GM18861 (cell line): ENCODE measurements around the gene SOX14.

ENCODE experiments used
- ATAC-seq: cut with Tn5 transposase; IDR thresholded peaks from one replicate; pipeline ENCODE4 v1.9.1; 2021; ENCODE audit not compliant: unreplicated experiment

Gene SOX14

GRCh38 chr3:137764001-137764433, at the start of gene SOX14:
Gene SOX14, plus strand, starts transcription at chr3:137764315. Its CDS starts 470 bp downstream, at chr3:137764785.
- no peak for ATAC-seq

GRCh38 chr3:137714551-137714950, 49.6 kb upstream of the SOX14 start:
- ATAC-seq, result no peak

- ATAC-seq, result no peak
These were observed 39.9 kb upstream of the SOX14 start for GRCh38 chr3:137724240-137724639.

- no peak for ATAC-seq
These were observed 26.9 kb upstream of the SOX14 start for GRCh38 chr3:137737208-137737607.

- no peak for ATAC-seq
These were observed 25.4 kb upstream of the SOX14 start for GRCh38 chr3:137738710-137739109.

- ATAC-seq, result no peak
These were observed 20.5 kb upstream of the SOX14 start for GRCh38 chr3:137743608-137744007.

- ATAC-seq, result no peak
These were observed 17.3 kb upstream of the SOX14 start for GRCh38 chr3:137746808-137747207.

GRCh38 chr3:137759505-137759904, 4.6 kb upstream of the SOX14 start:
- ATAC-seq, result no peak

- ATAC-seq, result no peak
These were observed 3.6 kb upstream of the SOX14 start for GRCh38 chr3:137760341-137761098.

- ATAC-seq, result no peak
These were observed 3.0 kb upstream of the SOX14 start for GRCh38 chr3:137761099-137761562.

- no peak for ATAC-seq
These were observed 2.3 kb upstream of the SOX14 start for GRCh38 chr3:137761563-137762503.

- no peak for ATAC-seq
These were observed 1.2 kb upstream of the SOX14 start for GRCh38 chr3:137762674-137763593.

GRCh38 chr3:137763594-137763938, 549 bp upstream of the SOX14 start:
- no peak for ATAC-seq

GRCh38 chr3:137764563-137765309, 621 bp downstream of the SOX14 start:
- ATAC-seq, result no peak

- no peak for ATAC-seq
These were observed 1.4 kb downstream of the SOX14 start for GRCh38 chr3:137765310-137766033.

- no peak for ATAC-seq
These were observed 2.1 kb downstream of the SOX14 start for GRCh38 chr3:137766041-137766875.

GRCh38 chr3:137766876-137767537, 2.9 kb downstream of the SOX14 start:
- no peak for ATAC-seq
